SIG-M5 treated with dmso at 0.1 percent for 504 hours (cell line): ENCODE data around the gene PMIS2.

ENCODE experiments used
- DNase-seq: peaks from one replicate; lab custom pipeline; 2025; ENCODE audit not compliant: unreplicated experiment; lab: John Stamatoyannopoulos, UW

The PMIS2 gene

GRCh38 chr19:35623327-35624010 is 37.5 kb downstream of the PMIS2 start:
- no peak for DNase-seq

- DNase-seq: no peak
These were observed 42.2 kb downstream of the PMIS2 start for GRCh38 chr19:35628264-35628564.

GRCh38 chr19:35628565-35629331 is 42.8 kb downstream of the PMIS2 start, which contains the start of gene RBM42:
RBM42 (plus strand) TSS chr19:35629036; CDS start chr19:35629154, 118 bp downstream.
- DNase-seq: peak; percentile 99

DNA sequence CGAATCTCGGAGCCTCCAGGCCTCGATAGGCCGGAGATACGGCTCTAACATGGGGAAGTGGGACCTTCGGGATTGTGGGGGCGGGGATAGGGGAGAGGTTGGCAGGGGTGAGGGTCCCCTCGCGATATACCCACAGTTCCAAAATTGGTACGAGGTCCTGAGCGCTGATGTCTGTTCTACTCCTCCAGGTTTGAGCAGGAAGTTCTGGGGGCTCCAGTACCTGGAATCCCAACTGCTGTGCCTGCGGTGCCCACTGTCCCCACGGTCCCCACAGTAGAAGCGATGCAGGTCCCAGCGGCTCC is 43.3 kb downstream of the PMIS2 start:
- no peak for DNase-seq

DNA sequence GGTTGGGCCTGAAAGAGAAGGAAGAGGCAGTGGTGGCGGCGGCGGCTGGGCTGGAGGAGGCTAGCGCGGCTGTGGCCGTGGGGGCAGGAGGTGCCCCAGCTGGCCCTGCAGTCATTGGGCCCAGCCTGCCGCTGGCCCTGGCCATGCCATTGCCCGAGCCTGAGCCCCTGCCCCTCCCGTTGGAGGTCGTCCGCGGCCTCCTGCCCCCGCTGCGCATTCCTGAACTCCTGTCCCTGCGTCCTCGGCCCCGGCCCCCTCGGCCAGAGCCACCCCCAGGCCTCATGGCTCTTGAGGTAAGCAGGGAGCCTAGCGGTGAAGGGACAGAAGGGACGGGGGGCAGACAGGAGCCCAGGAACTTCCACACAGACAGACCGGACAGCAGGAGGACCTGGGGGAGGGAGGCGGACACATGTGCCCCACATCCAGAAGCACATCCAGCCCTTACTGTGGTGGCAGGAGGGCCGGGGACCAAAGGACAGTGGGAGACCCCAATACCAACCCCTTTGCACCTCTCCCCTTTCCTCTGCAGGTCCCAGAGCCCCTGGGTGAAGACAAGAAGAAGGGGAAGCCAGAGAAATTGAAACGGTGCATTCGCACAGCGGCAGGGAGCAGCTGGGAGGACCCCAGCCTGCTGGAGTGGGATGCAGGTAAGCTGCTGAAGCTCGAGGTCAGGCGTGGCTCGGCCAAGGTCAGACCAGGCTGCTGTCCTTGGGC is 47.9 kb downstream of the PMIS2 start:
- no peak for DNase-seq

- DNase-seq: no peak
These were observed 50.7 kb downstream of the PMIS2 start for GRCh38 chr19:35636651-35637050.
